DND-41 (cell line): ENCODE data around the gene SPTLC3.

Source experiments
- CTCF ChIP-seq: IDR thresholded peaks from 2 replicates; pipeline ENCODE4 v1.5.1; 2012; ENCODE audit warnings: borderline replicate concordance, low read length, moderate library complexity, mild to moderate bottlenecking; ENCODE audit not compliant: poor library complexity, severe bottlenecking; ENCODE audit errors: extremely low read depth
- EZH2 ChIP-seq: IDR thresholded peaks from 3 replicates; pipeline ENCODE4 v1.6.1; 2012; ENCODE audit warnings: borderline replicate concordance, low read depth, mild to moderate bottlenecking, moderate library complexity, low read length, inconsistent platforms; ENCODE audit not compliant: severe bottlenecking

- TF ChIP-seq CTCF = no peak
- TF ChIP-seq EZH2 = no peak
Measured at GRCh38 chr20:12997128-12997655, 11.6 kb upstream of the SPTLC3 start.
